ENCODE data around the gene SLC25A39. TPM values are rescaled to one million over a fixed set of nuclear protein-coding genes. Genes with fewer than 3 reads are reported as not detected.

Gene SLC25A39
- total and polyA plus RNA-seq, 2 of the 13 experiments (the other 11 are each of a cell fraction or from before 2014, with no cell fraction given): 144 to 151 TPM

GRCh38 chr17:44354582-44355561, 30.2 kb upstream of the SLC25A39 start (continued):
- peak; percentile 82 for TF ChIP-seq BCL3 (CRISPR knock-in tag; IDR thresholded peaks at IDR 0.05)
- TF ChIP-seq HDAC1 (CRISPR knock-in tag; IDR thresholded peaks at IDR 0.05): peak; percentile 55
- no peak for TF ChIP-seq TAF15 (IDR thresholded peaks at IDR 0.05; ENCODE audit: low read depth, low read length, poor library complexity, severe bottlenecking)
- TF ChIP-seq ZNF326 (CRISPR knock-in tag; IDR thresholded peaks at IDR 0.05; ENCODE audit: borderline replicate concordance): no peak
- TF ChIP-seq ZSCAN9 (CRISPR knock-in tag; IDR thresholded peaks at IDR 0.05; ENCODE audit: borderline replicate concordance): no peak
- TF ChIP-seq HMG20B (CRISPR knock-in tag; conservative IDR thresholded peaks at IDR 0.05): no peak
- TF ChIP-seq KDM3A (CRISPR knock-in tag; IDR thresholded peaks at IDR 0.05; ENCODE audit: low read depth): peak; percentile 52; the same call in 1 of the 2 replicates
- TF ChIP-seq GABPB1 (CRISPR knock-in tag; IDR thresholded peaks at IDR 0.05): peak; percentile 85
- peak; percentile 64 for TF ChIP-seq YY1 (IDR thresholded peaks at IDR 0.05; ENCODE audit: insufficient read depth, insufficient replicate concordance, low read depth, low read length)
- TF ChIP-seq HOXA3 (CRISPR knock-in tag; IDR thresholded peaks at IDR 0.05): peak; percentile 87
- no peak for TF ChIP-seq ARID5B (CRISPR knock-in tag; IDR thresholded peaks at IDR 0.05)
- TF ChIP-seq SYNCRIP (IDR thresholded peaks at IDR 0.05; ENCODE audit: insufficient read depth, low read depth, low read length): no peak
- no peak for TF ChIP-seq HIVEP1 (CRISPR knock-in tag; IDR thresholded peaks at IDR 0.05)
- TF ChIP-seq EED (CRISPR knock-in tag; IDR thresholded peaks at IDR 0.05): no peak
- no peak for TF ChIP-seq KLF11 (CRISPR knock-in tag; IDR thresholded peaks at IDR 0.05)
- TF ChIP-seq GATAD1 (CRISPR knock-in tag; IDR thresholded peaks at IDR 0.05): 0 out of 2 replicates have a peak, but pooled peaks have one; percentile 15
- TF ChIP-seq ZNF75D (CRISPR knock-in tag; IDR thresholded peaks at IDR 0.05; ENCODE audit: borderline replicate concordance): no peak
- TF ChIP-seq ZNF605 (CRISPR knock-in tag; IDR thresholded peaks at IDR 0.05): peak; percentile 13; the same call in 1 of the 2 replicates
- peak; percentile 82 for TF ChIP-seq ZNF687 (CRISPR knock-in tag; IDR thresholded peaks at IDR 0.05)
- TF ChIP-seq ZSCAN25 (CRISPR knock-in tag; IDR thresholded peaks at IDR 0.05): peak; percentile 65
- no peak for TF ChIP-seq ZNF772 (CRISPR knock-in tag; IDR thresholded peaks at IDR 0.05)
